Measurements from ENCODE around the gene ACSS2.

- no peak for TF ChIP-seq POLR2A (IDR thresholded peaks at IDR 0.05)
- TF ChIP-seq CTCF (IDR thresholded peaks at IDR 0.05) = no peak
- TF ChIP-seq EP300 (IDR thresholded peaks at IDR 0.05) = no peak
Observed at GRCh38 chr20:34863421-34863965, 12.9 kb upstream of the ACSS2 start.
